SU-DHL-6 (cell line): ENCODE measurements around the gene SPHK1.
A peak's percentile ranks its signal among the peaks of the same experiment; 100 is the strongest.

Experiments
- H2AFZ ChIP-seq: fragments of 200-600 bp; sonication (generic); 2 replicates; pipeline ENCODE4 v1.6.1; 2014; ENCODE audit warnings: low read depth, mild to moderate bottlenecking, moderate library complexity, mixed read lengths, antibody characterized with exemption, low read length; ENCODE audit not compliant: severe bottlenecking
- H3F3A ChIP-seq: fragments of 200-600 bp; shearing (Covaris generic); 2 replicates; pipeline ENCODE4 v1.6.0; 2016; ENCODE audit warnings: antibody characterized with exemption, mild to moderate bottlenecking; ENCODE audit not compliant: insufficient read depth
- H3K27ac ChIP-seq: fragments of 200-600 bp; sonication (generic); 2 replicates; pipeline ENCODE4 v1.5.1; 2016; ENCODE audit warnings: low read depth, mild to moderate bottlenecking, low read length, moderate library complexity, mixed read lengths
- H3K27me3 ChIP-seq: fragments of 200-600 bp; sonication (generic), shearing (Covaris generic); 2 replicates; pipeline ENCODE4 v1.6.0; 2014; ENCODE audit warnings: mild to moderate bottlenecking, low read length
- H3K36me3 ChIP-seq: fragments of 200-600 bp; sonication (generic); 2 replicates; pipeline ENCODE4 v1.6.1; 2014; ENCODE audit warnings: mild to moderate bottlenecking, low read length, mixed read lengths
- H3K4me2 ChIP-seq: fragments of 300-600, 200-600 bp; shearing (Covaris generic), sonication (generic); 2 replicates; pipeline ENCODE4 v1.6.0; 2014; ENCODE audit warnings: low read length, low read depth, mild to moderate bottlenecking; ENCODE audit not compliant: poor library complexity, severe bottlenecking
- H3K4me3 ChIP-seq: fragments of 200-600 bp; sonication (generic); 2 replicates; pipeline ENCODE4 v1.5.1; 2014; ENCODE audit warnings: antibody characterized with exemption, low read length, mild to moderate bottlenecking, mixed read lengths; ENCODE audit not compliant: insufficient read depth, poor library complexity, severe bottlenecking
- H3K79me2 ChIP-seq: fragments of 200-600 bp; sonication (generic); 2 replicates; pipeline ENCODE4 v1.6.1; 2014; ENCODE audit warnings: mild to moderate bottlenecking, low read length, moderate library complexity; ENCODE audit not compliant: insufficient read depth
- H3K9ac ChIP-seq: fragments of 200-600 bp; sonication (generic); 2 replicates; pipeline ENCODE4 v1.7.0; 2014; ENCODE audit warnings: mild to moderate bottlenecking, low read length
- H3K9me2 ChIP-seq: fragments of 200-600 bp; sonication (generic); replicated peaks from 2 replicates; pipeline ENCODE4 v1.6.1; 2014; ENCODE audit warnings: low read length; ENCODE audit not compliant: insufficient read depth
- H3K9me3 ChIP-seq: fragments of 200-600 bp; sonication (generic); 2 replicates; pipeline ENCODE4 v1.6.1; 2014; ENCODE audit warnings: low read length, mixed read lengths; ENCODE audit not compliant: insufficient read depth
- H4K20me1 ChIP-seq: fragments of 200-600 bp; sonication (generic); 2 replicates; pipeline ENCODE4 v1.6.1; 2014; ENCODE audit warnings: low read depth, mild to moderate bottlenecking, antibody characterized with exemption, low read length, moderate library complexity, mixed read lengths
- EZH2phosphoT487 ChIP-seq: fragments of 200-600 bp; sonication (generic), shearing (Covaris generic); conservative IDR thresholded peaks from 2 replicates; pipeline ENCODE4 v1.6.1; 2018; ENCODE audit warnings: mild to moderate bottlenecking, antibody characterized with exemption, low read length, moderate library complexity, mixed read lengths
- TF ChIP-seq, protein P1 (sequence below): fragments of 200-600 bp; sonication (generic); IDR thresholded peaks from one replicate; pipeline ENCODE4 v1.5.1; 2017; ENCODE audit warnings: antibody characterized with exemption, mild to moderate bottlenecking, low read length, moderate library complexity; ENCODE audit not compliant: insufficient read depth, poor library complexity, severe bottlenecking

SPHK1 gene

DNA sequence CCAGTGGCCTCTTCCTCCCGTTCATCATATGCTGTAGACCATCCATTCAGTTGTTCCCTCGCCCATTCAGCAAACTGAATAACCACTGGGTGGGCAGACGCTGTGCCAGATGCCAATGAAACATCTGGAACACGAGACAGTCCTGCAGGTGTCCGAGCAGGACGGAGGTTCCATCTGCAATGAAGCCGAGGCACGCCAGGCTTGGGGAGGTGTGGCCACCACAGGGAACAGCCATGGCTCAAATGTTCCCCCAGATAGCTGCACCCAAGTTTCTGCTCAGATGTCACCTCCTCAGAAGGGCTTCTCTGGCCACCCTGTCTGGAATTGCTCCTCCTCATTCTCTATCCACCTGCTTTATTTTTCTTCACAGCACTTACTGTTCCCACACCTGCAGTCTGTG, 38.0 kb downstream of the SPHK1 start:
- Histone ChIP-seq H3K9ac (no peak overlapping the region), H3K4me2 (no peak overlapping the region), H2AFZ (no peak overlapping the region), H3K9me3 (no peaks in the 10 kb centered on the region), H3K4me3 (no peak overlapping the region), H3K27ac (no peak overlapping the region), H4K20me1 (no peaks in the 10 kb centered on the region), H3K27me3 (no peaks in the 10 kb centered on the region), H3K79me2 (no peaks in the 10 kb centered on the region), H3K36me3 (no peaks in the 10 kb centered on the region), H3K9me2 (no peaks in the 10 kb centered on the region), H3F3A (peaks cover 5% of the 10 kb centered on the region)
- TF ChIP-seq, protein P1, sequence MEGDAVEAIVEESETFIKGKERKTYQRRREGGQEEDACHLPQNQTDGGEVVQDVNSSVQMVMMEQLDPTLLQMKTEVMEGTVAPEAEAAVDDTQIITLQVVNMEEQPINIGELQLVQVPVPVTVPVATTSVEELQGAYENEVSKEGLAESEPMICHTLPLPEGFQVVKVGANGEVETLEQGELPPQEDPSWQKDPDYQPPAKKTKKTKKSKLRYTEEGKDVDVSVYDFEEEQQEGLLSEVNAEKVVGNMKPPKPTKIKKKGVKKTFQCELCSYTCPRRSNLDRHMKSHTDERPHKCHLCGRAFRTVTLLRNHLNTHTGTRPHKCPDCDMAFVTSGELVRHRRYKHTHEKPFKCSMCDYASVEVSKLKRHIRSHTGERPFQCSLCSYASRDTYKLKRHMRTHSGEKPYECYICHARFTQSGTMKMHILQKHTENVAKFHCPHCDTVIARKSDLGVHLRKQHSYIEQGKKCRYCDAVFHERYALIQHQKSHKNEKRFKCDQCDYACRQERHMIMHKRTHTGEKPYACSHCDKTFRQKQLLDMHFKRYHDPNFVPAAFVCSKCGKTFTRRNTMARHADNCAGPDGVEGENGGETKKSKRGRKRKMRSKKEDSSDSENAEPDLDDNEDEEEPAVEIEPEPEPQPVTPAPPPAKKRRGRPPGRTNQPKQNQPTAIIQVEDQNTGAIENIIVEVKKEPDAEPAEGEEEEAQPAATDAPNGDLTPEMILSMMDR: no peak
- TF ChIP-seq EZH2phosphoT487: no peak

DNA sequence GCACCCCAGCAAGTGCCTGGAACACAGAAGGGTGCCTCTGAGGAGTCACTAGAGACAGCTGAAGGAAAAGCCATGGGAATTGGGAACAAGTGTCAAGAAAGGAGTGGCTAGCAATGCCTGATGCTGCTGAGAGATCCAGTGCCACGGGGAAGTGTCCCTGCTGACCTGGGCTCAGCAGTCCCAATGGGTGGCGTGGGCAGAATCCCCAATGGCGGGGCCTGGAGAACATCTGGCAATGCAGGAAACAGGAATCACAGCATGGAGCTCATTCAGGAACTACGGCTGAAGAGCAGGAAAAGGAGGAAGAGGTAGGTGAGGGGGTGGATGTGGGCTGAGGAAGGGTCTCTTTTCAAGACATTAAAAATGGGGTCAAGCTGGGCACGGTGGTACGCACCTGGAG, 38.5 kb downstream of the SPHK1 start:
- Histone ChIP-seq H3K9me3 (no peaks in the 10 kb centered on the region), H3K36me3 (no peaks in the 10 kb centered on the region), H3K27ac (no peak overlapping the region), H3F3A (peaks cover 8% of the 10 kb centered on the region), H2AFZ (no peak overlapping the region), H3K27me3 (no peaks in the 10 kb centered on the region), H3K4me2 (no peak overlapping the region), H4K20me1 (no peaks in the 10 kb centered on the region), H3K4me3 (no peak overlapping the region), H3K9ac (no peak overlapping the region), H3K79me2 (no peaks in the 10 kb centered on the region), H3K9me2 (no peaks in the 10 kb centered on the region)
- TF ChIP-seq, protein P1: no peak
- no peak for TF ChIP-seq EZH2phosphoT487

- TF ChIP-seq EZH2phosphoT487: no peak
- TF ChIP-seq, protein P1: no peak
- Histone ChIP-seq H2AFZ (no peak overlapping the region), H3K27me3 (no peaks in the 10 kb centered on the region), H3K9me3 (no peaks in the 10 kb centered on the region), H3K9ac (no peak overlapping the region), H3K4me3 (no peak overlapping the region), H3K36me3 (no peaks in the 10 kb centered on the region), H3K9me2 (no peaks in the 10 kb centered on the region), H3K4me2 (no peak overlapping the region), H3K27ac (peak overlapping the region; percentile 46; the same call in 1 of the 2 replicates), H4K20me1 (no peaks in the 10 kb centered on the region), H3K79me2 (no peaks in the 10 kb centered on the region), H3F3A (peaks cover 8% of the 10 kb centered on the region)
These were observed 42.4 kb downstream of the SPHK1 start for GRCh38 chr17:76426853-76427252.
